WERI-Rb-1 (cell line): ENCODE results near the gene PPM1L.
A peak's percentile ranks its signal among the peaks of the same experiment; 100 is the strongest.

Experiments
- DNase-seq: peaks from one replicate; pipeline ENCODE4 v3.0.0-alpha.2; 2020
- H3K27ac ChIP-seq: fragments of 250-450 bp; sonication (Bioruptor Pico); 2 replicates; pipeline ENCODE4 v1.5.1; 2020; ENCODE audit warnings: mild to moderate bottlenecking, moderate library complexity
- H3K27me3 ChIP-seq: fragments of 250-450 bp; sonication (Bioruptor Pico); 2 replicates; pipeline ENCODE4 v1.5.1; 2021; ENCODE audit warnings: mild to moderate bottlenecking, low read depth, moderate library complexity; ENCODE audit not compliant: insufficient read depth, severe bottlenecking
- H3K36me3 ChIP-seq: fragments of 250-450 bp; sonication (Bioruptor Pico); 2 replicates; pipeline ENCODE4 v1.5.1; 2020; ENCODE audit warnings: mild to moderate bottlenecking, moderate library complexity
- H3K4me3 ChIP-seq: 2 replicates; pipeline ENCODE4 v1.5.1; 2011; ENCODE audit warnings: low read depth, mild to moderate bottlenecking, control low read depth, low read length
- H3K9me3 ChIP-seq: fragments of 250-450 bp; sonication (Bioruptor Pico); 2 replicates; pipeline ENCODE4 v1.5.1; 2021; ENCODE audit warnings: mild to moderate bottlenecking, moderate library complexity; ENCODE audit not compliant: severe bottlenecking
- CTCF ChIP-seq: IDR thresholded peaks from 2 replicates; pipeline ENCODE4 v1.5.1; 2011; ENCODE audit warnings: low read depth, mild to moderate bottlenecking, control low read depth, inconsistent platforms, low read length

The PPM1L gene

GRCh38 chr3:161083131-161083530 lies 327.1 kb downstream of the PPM1L start:
- no peak for TF ChIP-seq CTCF
- no peak overlapping the region for H3K4me3 ChIP-seq
- H3K27ac ChIP-seq: no peak overlapping the region
- peaks cover 12% of the 10 kb centered on the region for H3K36me3 ChIP-seq
- H3K9me3 ChIP-seq: no peaks in the 10 kb centered on the region
- no peak for DNase-seq
- H3K27me3 ChIP-seq: no peaks in the 10 kb centered on the region

- no peak for DNase-seq
- no peak for TF ChIP-seq CTCF
- Histone ChIP-seq H3K9me3 (no peaks in the 10 kb centered on the region), H3K36me3 (peaks cover 16% of the 10 kb centered on the region), H3K4me3 (no peak overlapping the region), H3K27me3 (no peaks in the 10 kb centered on the region), H3K27ac (no peak overlapping the region)
These were observed 328.2 kb downstream of the PPM1L start for GRCh38 chr3:161084277-161084676.

GRCh38 chr3:161093895-161094294 lies 337.9 kb downstream of the PPM1L start:
- peaks cover 3% of the 10 kb centered on the region for H3K36me3 ChIP-seq
- no peaks in the 10 kb centered on the region for H3K9me3 ChIP-seq
- no peaks in the 10 kb centered on the region for H3K27me3 ChIP-seq
- TF ChIP-seq CTCF: no peak
- no peak overlapping the region for H3K4me3 ChIP-seq
- no peak overlapping the region for H3K27ac ChIP-seq
- no peak for DNase-seq

- no peaks in the 10 kb centered on the region for H3K9me3 ChIP-seq
- H3K27ac ChIP-seq: no peak overlapping the region
- DNase-seq: peak; percentile 24
- peaks cover 5% of the 10 kb centered on the region for H3K36me3 ChIP-seq
- no peak overlapping the region for H3K4me3 ChIP-seq
- peak; percentile 36; the same call in 1 of the 2 replicates for TF ChIP-seq CTCF
- no peaks in the 10 kb centered on the region for H3K27me3 ChIP-seq
These were observed 340.8 kb downstream of the PPM1L start for GRCh38 chr3:161096771-161097367.

- no peaks in the 10 kb centered on the region for H3K27me3 ChIP-seq
- no peak for DNase-seq
- no peak overlapping the region for H3K4me3 ChIP-seq
- TF ChIP-seq CTCF: no peak
- no peak overlapping the region for H3K27ac ChIP-seq
- H3K36me3 ChIP-seq: peaks cover 23% of the 10 kb centered on the region
- no peaks in the 10 kb centered on the region for H3K9me3 ChIP-seq
These were observed 345.0 kb downstream of the PPM1L start for GRCh38 chr3:161100994-161101393.

GRCh38 chr3:161101609-161102008 lies 345.6 kb downstream of the PPM1L start:
- no peak for DNase-seq
- Histone ChIP-seq H3K9me3 (no peaks in the 10 kb centered on the region), H3K36me3 (peaks cover 23% of the 10 kb centered on the region), H3K27ac (no peak overlapping the region), H3K27me3 (no peaks in the 10 kb centered on the region), H3K4me3 (no peak overlapping the region)
- no peak for TF ChIP-seq CTCF
